ENCODE measurements around the gene COL8A2. TPM values are rescaled to one million over a fixed set of nuclear protein-coding genes. Genes with fewer than 3 reads are reported as not detected.

The COL8A2 gene
- total RNA-seq, 1 donor from 2014 or later: 16.2 TPM

DNA sequence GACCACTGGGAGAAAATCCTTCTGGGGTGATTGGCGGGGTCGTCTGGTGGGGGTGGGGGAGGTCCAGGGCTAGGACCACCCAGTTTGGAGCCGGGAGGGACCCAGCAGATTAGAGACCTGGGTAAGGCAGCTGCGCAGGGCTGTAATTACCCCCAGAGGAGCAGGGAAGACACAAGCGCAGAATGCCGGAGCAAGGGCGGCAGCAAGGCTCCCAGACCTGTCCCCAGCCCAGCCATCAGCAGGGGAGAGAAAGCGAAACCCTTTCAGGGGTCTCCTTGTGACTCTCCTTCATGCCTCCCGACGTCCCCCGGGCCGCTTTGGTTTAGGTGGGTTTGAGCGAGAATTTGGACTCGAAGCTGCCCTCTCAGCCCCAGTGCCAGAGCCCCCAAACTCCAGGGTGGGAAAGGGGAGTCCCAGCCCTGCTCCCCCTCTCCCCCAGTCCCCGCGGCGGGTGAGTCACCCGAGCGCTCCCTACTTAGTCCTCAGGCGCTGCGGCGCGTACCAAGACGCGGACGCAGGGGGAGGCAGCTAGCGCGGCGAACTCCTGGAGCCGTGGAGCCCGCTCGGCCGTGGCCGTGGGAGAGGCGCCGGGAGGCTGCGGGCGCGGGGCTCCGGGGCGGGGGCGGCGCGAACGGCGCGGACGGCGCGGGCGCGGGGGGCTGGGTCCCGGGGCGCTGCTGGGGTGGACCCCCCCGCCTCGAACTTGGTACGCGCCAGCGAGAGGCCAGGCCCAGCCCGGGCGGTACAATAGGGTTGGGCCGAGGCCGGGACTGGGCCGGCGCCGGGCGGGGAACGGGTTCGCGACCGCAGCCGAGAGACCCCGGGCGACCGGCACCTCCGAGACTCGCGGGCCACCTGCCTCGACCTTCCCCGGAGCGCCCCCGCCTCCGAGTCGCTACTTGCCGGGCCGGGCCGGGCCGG lies 30.6 kb upstream of the COL8A2 start, which contains the start of gene MAP7D1:
Gene MAP7D1, plus strand, starts transcription at position 753 of the 921 bp plus-strand sequence. CDS start 258 bp downstream, outside the sequence.
- H3K4me1 ChIP-seq: peaks cover 65% of the 10 kb centered on the region
- intact Hi-C loops (cut with DNase I): no loop called here
- no peak for TF ChIP-seq CTCF (IDR thresholded peaks at IDR 0.05)
- no peaks in the 10 kb centered on the region for H3K36me3 ChIP-seq
- H3K9me3 ChIP-seq: no peaks in the 10 kb centered on the region
- H3K4me3 ChIP-seq: peak within 1 kb of the TSS; percentile 97
- peak; percentile 85 for ATAC-seq
- H3K27ac ChIP-seq: peak within 1 kb of the TSS; percentile 99
- no peaks in the 10 kb centered on the region for H3K27me3 ChIP-seq
- peak; percentile 95 for DNase-seq

DNA sequence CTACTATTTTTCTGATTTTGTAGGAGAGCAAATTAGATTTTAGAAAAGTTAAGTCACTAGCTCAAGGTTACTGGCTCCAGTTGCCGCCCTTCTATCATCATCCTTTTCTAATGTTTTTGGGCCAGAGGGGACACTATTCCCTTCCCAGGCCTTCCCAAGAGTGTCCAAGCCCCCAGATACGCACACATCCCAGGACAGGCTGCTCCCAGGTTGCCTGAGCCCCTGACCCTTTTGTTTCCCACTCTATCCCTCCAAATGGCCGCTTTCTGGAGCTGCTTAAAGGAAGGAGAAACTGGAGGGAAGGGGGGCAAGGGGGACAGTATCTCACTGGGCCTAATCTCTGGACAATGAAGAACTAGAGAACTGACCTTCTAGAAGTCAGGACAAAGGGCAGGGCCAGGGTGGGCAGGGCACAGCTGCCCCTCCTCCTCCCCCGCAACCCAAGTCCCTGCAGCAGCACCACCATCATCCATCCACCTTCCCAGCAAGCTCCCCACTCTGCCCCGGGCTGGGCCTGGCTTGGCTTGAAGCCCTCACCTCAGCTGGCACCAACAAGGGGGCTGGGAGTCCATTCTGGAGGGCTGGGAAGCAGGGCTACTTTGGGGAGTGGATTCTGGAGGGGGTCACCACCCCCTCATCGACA lies 29.9 kb upstream of the COL8A2 start:
- DNase-seq (no peak), ATAC-seq (no peak)
- Histone ChIP-seq H3K27ac (peak overlapping the region; percentile 99), H3K36me3 (no peaks in the 10 kb centered on the region), H3K27me3 (no peaks in the 10 kb centered on the region), H3K9me3 (no peaks in the 10 kb centered on the region), H3K4me3 (peak overlapping the region; percentile 97), H3K4me1 (peaks cover 65% of the 10 kb centered on the region)
- TF ChIP-seq CTCF (IDR thresholded peaks at IDR 0.05): no peak
- intact Hi-C loops (cut with DNase I): no loop called here

GRCh38 chr1:36154335-36154734 lies 29.3 kb upstream of the COL8A2 start:
- ATAC-seq: no peak

GRCh38 chr1:36153476-36153875 lies 28.5 kb upstream of the COL8A2 start:
- no peak overlapping the region for H3K4me3 ChIP-seq
- intact Hi-C loops (cut with DNase I): no loop called here
- H3K36me3 ChIP-seq: no peaks in the 10 kb centered on the region
- no peak overlapping the region for H3K27ac ChIP-seq
- ATAC-seq: no peak
- no peaks in the 10 kb centered on the region for H3K9me3 ChIP-seq
- TF ChIP-seq CTCF (IDR thresholded peaks at IDR 0.05): no peak
- H3K27me3 ChIP-seq: no peaks in the 10 kb centered on the region
- peaks cover 53% of the 10 kb centered on the region for H3K4me1 ChIP-seq
- no peak for DNase-seq

More at GRCh38 chr1:36154335-36154734, 29.3 kb upstream of the COL8A2 start:
- intact Hi-C loops (cut with DNase I): no loop called here
- no peaks in the 10 kb centered on the region for H3K36me3 ChIP-seq
- no peak for DNase-seq
- no peaks in the 10 kb centered on the region for H3K9me3 ChIP-seq
- no peak overlapping the region for H3K27ac ChIP-seq
- peaks cover 62% of the 10 kb centered on the region for H3K4me1 ChIP-seq
- no peaks in the 10 kb centered on the region for H3K27me3 ChIP-seq
- no peak for TF ChIP-seq CTCF (IDR thresholded peaks at IDR 0.05)
- no peak overlapping the region for H3K4me3 ChIP-seq

GRCh38 chr1:36151845-36152203 lies 26.8 kb upstream of the COL8A2 start:
- Histone ChIP-seq H3K27me3 (no peaks in the 10 kb centered on the region), H3K27ac (peak overlapping the region; percentile 98), H3K9me3 (no peaks in the 10 kb centered on the region), H3K4me1 (peaks cover 51% of the 10 kb centered on the region), H3K36me3 (no peaks in the 10 kb centered on the region), H3K4me3 (no peak overlapping the region)
- intact Hi-C loops (cut with DNase I): no loop called here
- DNase-seq: no peak
- ATAC-seq: no peak
- no peak for TF ChIP-seq CTCF (IDR thresholded peaks at IDR 0.05)
